ENCODE data around the gene CIDEB. TPM values are rescaled to one million over a fixed set of nuclear protein-coding genes. Genes with fewer than 3 reads are reported as not detected.

CIDEB gene
- total RNA-seq, 2 experiments from 2014 or later = 24.5 to 44.2 TPM

- Mint-ChIP-seq H3K4me3 (no peak overlapping the region), H3K36me3 (no peaks in the 10 kb centered on the region), H3K4me1 (no peaks in the 10 kb centered on the region), H3K27ac (no peak overlapping the region), H3K27me3 (no peaks in the 10 kb centered on the region), H3K9me3 (ENCODE audit: low read depth) (no peaks in the 10 kb centered on the region)
- ATAC-seq (no peak), DNase-seq (no peak)
- CTCF ChIA-PET = interaction anchor here (1.1 to 18.5 kb wide), 7 partner anchors 10 to 175 kb away, joined by 3 to 275 read pairs (median 3); partner anchors contain the start of gene RABGGTA
Observed at GRCh38 chr14:24256960-24257359, 50.8 kb downstream of the CIDEB start.

- Mint-ChIP-seq H3K36me3 (no peaks in the 10 kb centered on the region), H3K27ac (no peak overlapping the region), H3K27me3 (no peaks in the 10 kb centered on the region), H3K9me3 (ENCODE audit: low read depth) (no peaks in the 10 kb centered on the region), H3K4me1 (peaks cover 2% of the 10 kb centered on the region), H3K4me3 (no peak overlapping the region)
- ATAC-seq (no peak), DNase-seq (no peak)
- CTCF ChIA-PET = interaction anchor here (1.3 to 18.5 kb wide), 3 partner anchors 10 to 34 kb away, joined by 3 to 275 read pairs (median 4); partner anchors contain the start of gene RABGGTA
Observed at GRCh38 chr14:24255931-24256711, 51.7 kb downstream of the CIDEB start.

- H3K36me3 Mint-ChIP-seq = no peaks in the 10 kb centered on the region
- peaks cover 9% of the 10 kb centered on the region for H3K4me1 Mint-ChIP-seq
- no peak overlapping the region for H3K4me3 Mint-ChIP-seq
- no peak overlapping the region for H3K27ac Mint-ChIP-seq
- DNase-seq = no peak
- H3K27me3 Mint-ChIP-seq = no peaks in the 10 kb centered on the region
- CTCF ChIA-PET = interaction anchor here (1.3 to 18.5 kb wide), 2 partner anchors 9 to 17 kb away, joined by 4 to 275 read pairs; partner anchors contain the start of gene RABGGTA
- no peaks in the 10 kb centered on the region for H3K9me3 Mint-ChIP-seq (ENCODE audit: low read depth)
- no peak for ATAC-seq
Observed at GRCh38 chr14:24255438-24255837, 52.3 kb downstream of the CIDEB start.

Other genes starting within 250 kb of the CIDEB start
- under 1 TPM in 1 of 2 experiments, not detected in 1; 0.12 TPM for gene CPNE6, start 236.4 kb downstream of the CIDEB start, total RNA-seq
- gene PCK2, start 213.7 kb downstream of the CIDEB start, total RNA-seq = 10 to 100 TPM; 61.7 to 87.0 TPM
- gene DCAF11, start 193.2 kb downstream of the CIDEB start, total RNA-seq = 10 to 100 TPM; 86.3 to 94.4 TPM
- 1 to 10 TPM; 2.6 to 3.2 TPM for gene NRL, start 193.0 kb downstream of the CIDEB start, total RNA-seq
- under 1 TPM; 0.77 to 0.91 TPM for gene FITM1, start 177.3 kb downstream of the CIDEB start, total RNA-seq
- 100 to 1,000 TPM; 420 to 454 TPM for gene PSME1, start 171.8 kb downstream of the CIDEB start, total RNA-seq
- 10 to 100 TPM; 45.5 to 56.1 TPM for gene EMC9, start 166.4 kb downstream of the CIDEB start, total RNA-seq
- 100 to 1,000 TPM; 577 to 623 TPM for gene PSME2, start 161.4 kb downstream of the CIDEB start, total RNA-seq
- 100 to 1,000 TPM; 129 to 149 TPM for gene RNF31, start 160.5 kb downstream of the CIDEB start, total RNA-seq
- 100 to 1,000 TPM; 238 to 295 TPM for gene IRF9, start 146.7 kb downstream of the CIDEB start, total RNA-seq
- gene REC8, start 135.9 kb downstream of the CIDEB start, total RNA-seq = 10 to 100 TPM; 52.9 to 92.8 TPM
- 10 to 100 TPM; 32.4 to 54.9 TPM for gene IPO4, start 119.2 kb downstream of the CIDEB start, total RNA-seq
- 10 to 100 TPM; 26.7 to 32.8 TPM for gene TM9SF1, start 112.5 kb downstream of the CIDEB start, total RNA-seq
- gene TSSK4, start 102.3 kb downstream of the CIDEB start, total RNA-seq = under 1 TPM in 1 of 2 experiments, not detected in 1; 0.42 TPM
- gene CHMP4A, start 94.5 kb downstream of the CIDEB start, total RNA-seq = 10 to 100 TPM; 80.5 to 82.5 TPM
- 10 to 100 TPM; 11.4 to 16.9 TPM for gene MDP1, start 91.9 kb downstream of the CIDEB start, total RNA-seq
- gene NEDD8, start 75.6 kb downstream of the CIDEB start, total RNA-seq = 100 to 1,000 TPM; 181 to 205 TPM
- 10 to 100 TPM; 70.6 to 71.3 TPM for gene GMPR2, start 75.0 kb downstream of the CIDEB start, total RNA-seq
- 100 to 1,000 TPM; 111 to 130 TPM for gene TINF2, start 65.4 kb downstream of the CIDEB start, total RNA-seq
- 1 to 10 TPM; 3.0 to 5.1 TPM for gene TGM1, start 44.8 kb downstream of the CIDEB start, total RNA-seq
- gene RABGGTA, start 36.4 kb downstream of the CIDEB start, total RNA-seq = 10 to 100 TPM; 34.3 to 44.6 TPM
- 10 to 100 TPM; 14.2 to 26.5 TPM for gene DHRS1, start 8.2 kb downstream of the CIDEB start, total RNA-seq
- 10 to 100 TPM; 34.2 to 38.3 TPM for gene NOP9, start 8.1 kb downstream of the CIDEB start, total RNA-seq
- 10 to 100 TPM; 12.6 to 18.8 TPM for gene LTB4R2, start 2.2 kb upstream of the CIDEB start, total RNA-seq
- 10 to 100 TPM; 15.6 to 32.5 TPM for gene LTB4R, start 3.5 kb upstream of the CIDEB start, total RNA-seq
- gene ADCY4, start 27.1 kb upstream of the CIDEB start, total RNA-seq = 1 to 10 TPM; 1.6 to 3.4 TPM
- 10 to 100 TPM; 22.9 to 29.4 TPM for gene RIPK3, start 32.0 kb upstream of the CIDEB start, total RNA-seq
- gene NFATC4, start 60.2 kb upstream of the CIDEB start, total RNA-seq = 1 to 10 TPM in 1 of 2 experiments, not detected in 1; 1.3 TPM
- gene NYNRIN, start 91.0 kb upstream of the CIDEB start, total RNA-seq = under 1 TPM; 0.05 to 0.50 TPM
- 1 to 10 TPM; 5.0 to 7.1 TPM for gene CBLN3, start 121.7 kb upstream of the CIDEB start, total RNA-seq
- 10 to 100 TPM; 73.3 to 81.2 TPM for gene KHNYN, start 122.0 kb upstream of the CIDEB start, total RNA-seq
- gene SDR39U1, start 134.8 kb upstream of the CIDEB start, total RNA-seq = 10 to 100 TPM; 45.6 to 45.9 TPM
- not detected for gene CMA1, start 200.3 kb upstream of the CIDEB start, total RNA-seq